ENCODE results near the gene MRPL18.
"Not testable (repeated sequence)": the region's sequence is repeated elsewhere in the genome, so short reads cannot be mapped to it uniquely, and the experiment has no call there.

Gene MRPL18

GRCh38 chr6:159790149-159790955 is at the start of gene MRPL18:
Gene MRPL18 (plus strand): TSS chr6:159790467. CDS start chr6:159790588, 121 bp downstream.
- in situ Hi-C loops (cut with MboI; ENCODE audit: low sequenced_read_pairs, unreplicated experiment): no loop called here
- DNase-seq (ENCODE audit: low spot score): peak; percentile 93
- no peak for TF ChIP-seq CTCF (IDR thresholded peaks at IDR 0.05; ENCODE audit: borderline replicate concordance, control extremely low read depth, extremely low read depth, insufficient read depth, missing control alignments)

- no peak for DNase-seq (ENCODE audit: low spot score)
- in situ Hi-C loops (cut with MboI; ENCODE audit: low sequenced_read_pairs, unreplicated experiment): no loop called here
- no peak for TF ChIP-seq CTCF (IDR thresholded peaks at IDR 0.05; ENCODE audit: borderline replicate concordance, control extremely low read depth, extremely low read depth, insufficient read depth, missing control alignments)
These were observed 48.1 kb upstream of the MRPL18 start for GRCh38 chr6:159742165-159742564.

- TF ChIP-seq CTCF (IDR thresholded peaks at IDR 0.05; ENCODE audit: borderline replicate concordance, control extremely low read depth, extremely low read depth, insufficient read depth, missing control alignments): no peak
- no peak for DNase-seq (ENCODE audit: low spot score)
- in situ Hi-C loops (cut with MboI; ENCODE audit: low sequenced_read_pairs, unreplicated experiment): no loop called here
These were observed 45.2 kb upstream of the MRPL18 start for GRCh38 chr6:159745081-159745480.

GRCh38 chr6:159746759-159747158 is 43.5 kb upstream of the MRPL18 start:
- DNase-seq (ENCODE audit: low spot score): no peak
- no peak for TF ChIP-seq CTCF (IDR thresholded peaks at IDR 0.05; ENCODE audit: borderline replicate concordance, control extremely low read depth, extremely low read depth, insufficient read depth, missing control alignments)
- in situ Hi-C loops (cut with MboI; ENCODE audit: low sequenced_read_pairs, unreplicated experiment): no loop called here

- DNase-seq (ENCODE audit: low spot score); in situ Hi-C loops (cut with MboI; ENCODE audit: low sequenced_read_pairs, unreplicated experiment): not testable (repeated sequence)
These were observed 42.1 kb upstream of the MRPL18 start for GRCh38 chr6:159748127-159748526.

GRCh38 chr6:159751448-159751847 is 38.8 kb upstream of the MRPL18 start:
- TF ChIP-seq CTCF (IDR thresholded peaks at IDR 0.05; ENCODE audit: borderline replicate concordance, control extremely low read depth, extremely low read depth, insufficient read depth, missing control alignments): no peak
- in situ Hi-C loops (cut with MboI; ENCODE audit: low sequenced_read_pairs, unreplicated experiment): no loop called here
- no peak for DNase-seq (ENCODE audit: low spot score)

GRCh38 chr6:159753081-159753872 is 37.0 kb upstream of the MRPL18 start:
- DNase-seq (ENCODE audit: low spot score): no peak
- in situ Hi-C loops (cut with MboI; ENCODE audit: low sequenced_read_pairs, unreplicated experiment): no loop called here
- no peak for TF ChIP-seq CTCF (IDR thresholded peaks at IDR 0.05; ENCODE audit: borderline replicate concordance, control extremely low read depth, extremely low read depth, insufficient read depth, missing control alignments)
